NCI-H187 (cell line): ENCODE measurements around the gene BSPH1.
"Not testable (repeated sequence)": the region's sequence is repeated elsewhere in the genome, so short reads cannot be mapped to it uniquely, and the experiment has no call there.

ENCODE experiments used
- DNase-seq, 2 experiments: peaks; one replicate each; lab custom pipeline; 2025; lab: John Stamatoyannopoulos, UW

The BSPH1 gene, protein sequence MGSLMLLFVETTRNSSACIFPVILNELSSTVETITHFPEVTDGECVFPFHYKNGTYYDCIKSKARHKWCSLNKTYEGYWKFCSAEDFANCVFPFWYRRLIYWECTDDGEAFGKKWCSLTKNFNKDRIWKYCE

DNA sequence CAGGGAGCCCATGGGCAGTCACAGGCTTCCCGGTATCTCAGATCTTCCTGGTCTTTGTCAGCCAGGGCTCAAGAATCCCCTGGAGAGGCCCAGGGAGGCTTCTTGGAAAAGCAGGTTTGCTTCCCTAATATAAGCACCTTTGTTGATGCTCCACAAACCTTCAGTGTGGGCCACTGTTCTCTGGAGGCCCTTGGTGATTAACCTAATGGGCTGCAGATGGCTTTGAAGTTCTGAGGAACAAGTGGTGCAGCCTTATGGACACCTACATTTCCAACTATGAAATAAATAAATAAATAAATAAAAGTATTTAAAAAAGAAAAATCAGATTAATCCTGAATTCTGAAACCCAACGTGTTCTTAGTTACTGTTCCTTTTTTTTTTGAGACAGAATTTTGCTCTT, at the start of gene BSPH1:
TSS of gene BSPH1 (minus strand) at position 101 of the 400 bp plus-strand sequence. CDS start at position 12, 89 bp downstream.
- DNase-seq = no peak

DNA sequence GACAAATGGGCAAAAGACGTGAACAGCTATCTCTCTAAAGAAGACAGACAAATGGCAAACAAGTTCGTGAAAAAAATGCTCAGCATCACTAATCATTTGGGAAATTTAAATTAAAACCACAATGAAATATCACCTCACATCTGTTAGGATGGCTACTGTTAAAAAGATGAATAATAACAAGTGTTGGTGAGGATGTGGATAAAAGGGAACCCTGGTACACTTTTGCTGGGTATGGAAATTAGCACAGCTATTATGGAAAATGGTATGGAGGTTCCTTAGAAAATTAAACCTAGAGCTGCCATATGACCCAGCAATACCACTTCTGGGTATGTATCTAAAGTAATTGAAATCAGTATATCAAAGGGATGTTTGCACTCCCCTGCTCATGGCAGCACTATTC, 44.8 kb upstream of the BSPH1 start:
- no peak for DNase-seq

DNA sequence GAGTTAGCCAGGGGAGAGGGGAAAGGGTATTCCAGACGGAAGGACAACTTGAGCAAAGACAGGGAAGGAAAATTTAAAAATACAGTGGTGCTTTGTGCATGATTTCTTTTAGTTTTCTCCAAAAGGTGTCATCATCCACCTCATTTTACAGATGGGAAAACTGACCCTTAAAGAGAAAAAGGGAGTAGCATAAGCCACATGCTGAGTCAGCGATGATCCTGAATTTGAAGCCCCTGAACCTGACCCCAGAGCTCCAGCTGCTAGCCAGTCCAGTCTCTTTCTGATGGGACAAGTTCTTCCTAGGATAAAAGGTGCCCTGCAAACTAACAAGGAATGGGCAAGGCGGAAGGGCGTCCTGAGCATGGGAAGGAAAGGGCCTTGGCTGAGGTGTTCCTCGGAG, 41.6 kb upstream of the BSPH1 start:
- no peak for DNase-seq

DNA sequence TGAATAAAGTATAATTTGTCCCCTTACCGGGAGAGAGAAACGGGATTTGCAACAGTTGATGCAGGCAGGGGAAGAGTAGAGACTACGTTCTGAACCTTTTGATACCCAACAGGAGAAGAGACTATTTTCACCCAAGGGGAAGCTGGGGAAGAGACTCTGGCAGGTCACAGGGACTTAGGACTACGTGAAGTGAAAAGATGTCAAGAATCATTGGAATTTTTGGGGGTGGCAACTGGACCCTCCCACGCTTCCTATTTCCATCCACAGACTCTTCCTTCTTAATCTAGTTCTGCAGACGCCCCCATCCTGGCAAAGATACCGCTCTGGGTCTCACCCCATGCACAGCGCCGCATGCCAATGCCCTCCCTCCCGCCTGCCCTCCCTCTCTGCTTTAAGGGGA, 38.1 kb upstream of the BSPH1 start:
- DNase-seq = no peak

DNA sequence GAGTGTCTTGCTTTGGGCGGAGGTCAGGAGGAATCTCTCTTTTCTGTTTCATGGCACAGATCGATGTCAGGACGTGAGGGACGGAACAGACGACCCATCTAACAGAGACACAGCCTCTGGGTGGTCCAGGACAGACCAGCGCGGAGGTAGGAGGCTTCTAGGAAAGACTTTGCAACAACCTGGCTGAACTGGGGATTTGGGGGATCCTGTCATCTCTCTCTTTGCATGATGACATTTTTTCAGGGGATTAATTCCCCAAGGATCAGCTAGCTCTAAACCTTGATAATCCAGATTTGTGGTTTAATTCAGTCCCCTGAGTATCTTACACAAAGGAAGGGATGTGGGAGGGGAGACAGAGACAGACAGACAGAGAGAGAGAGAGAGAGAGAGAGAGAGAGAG, 37.5 kb upstream of the BSPH1 start:
- no peak for DNase-seq

DNA sequence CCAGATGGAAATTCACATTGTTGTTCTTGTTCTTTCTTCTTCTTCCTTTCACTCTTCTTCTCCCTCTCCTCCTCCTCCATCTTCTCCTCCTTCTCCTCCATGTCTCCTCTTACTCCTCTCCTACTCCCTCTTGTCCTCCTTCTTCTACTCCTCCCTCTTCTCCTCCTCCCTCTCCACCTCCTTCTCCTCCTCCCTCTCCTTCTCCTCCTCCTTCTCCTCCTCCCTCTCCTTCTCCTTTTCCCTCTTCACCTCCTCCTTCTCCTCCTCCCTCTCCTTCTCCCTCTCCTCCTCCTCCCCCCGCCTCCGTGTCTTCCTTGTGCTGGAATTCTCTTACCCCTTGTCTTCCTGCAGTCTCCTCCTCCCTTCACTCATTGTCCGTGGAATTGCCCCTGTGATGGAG, 33.5 kb upstream of the BSPH1 start:
- DNase-seq = no peak

DNA sequence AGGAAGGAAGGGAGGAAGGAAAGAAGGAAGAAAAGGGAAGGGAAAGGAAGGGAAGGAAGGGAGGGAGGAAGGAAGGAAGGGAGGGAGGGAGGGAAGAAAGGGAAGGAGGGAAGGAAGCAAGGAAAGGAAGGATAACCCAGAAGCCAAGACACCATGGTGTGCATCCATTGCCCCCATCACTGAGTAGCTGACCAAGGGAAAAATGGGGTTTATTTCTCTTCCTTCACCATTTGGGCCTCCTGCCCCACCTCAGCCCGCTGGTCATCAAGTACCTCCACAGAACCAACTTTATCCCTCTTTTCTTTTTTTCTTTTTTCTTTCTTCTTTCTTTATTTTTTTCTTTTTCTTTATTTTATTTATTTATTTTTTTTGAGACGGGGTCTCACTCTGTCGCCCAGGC, 31.5 kb upstream of the BSPH1 start:
- no peak for DNase-seq

DNA sequence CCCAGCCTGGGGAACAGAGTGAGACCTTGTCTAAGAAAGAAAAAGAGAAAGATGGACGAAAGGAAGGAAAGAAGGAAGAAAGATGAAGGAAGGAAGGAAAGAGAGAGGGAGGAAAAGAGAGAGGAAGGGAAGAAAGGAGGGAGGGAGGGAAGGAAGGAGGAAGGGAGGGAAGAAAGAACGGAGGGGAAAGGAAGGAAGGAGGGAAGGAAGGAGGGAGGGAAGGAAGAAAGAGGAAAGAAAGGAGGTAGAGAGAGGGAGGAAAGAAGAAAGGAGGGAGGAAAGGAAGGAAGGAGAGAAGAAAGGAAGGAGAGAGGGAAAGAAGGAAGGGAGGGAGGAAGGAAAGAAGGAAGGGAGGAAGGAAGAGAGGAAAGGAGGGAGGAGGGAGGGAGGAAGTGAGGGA, 31.0 kb upstream of the BSPH1 start:
- no peak for DNase-seq

DNA sequence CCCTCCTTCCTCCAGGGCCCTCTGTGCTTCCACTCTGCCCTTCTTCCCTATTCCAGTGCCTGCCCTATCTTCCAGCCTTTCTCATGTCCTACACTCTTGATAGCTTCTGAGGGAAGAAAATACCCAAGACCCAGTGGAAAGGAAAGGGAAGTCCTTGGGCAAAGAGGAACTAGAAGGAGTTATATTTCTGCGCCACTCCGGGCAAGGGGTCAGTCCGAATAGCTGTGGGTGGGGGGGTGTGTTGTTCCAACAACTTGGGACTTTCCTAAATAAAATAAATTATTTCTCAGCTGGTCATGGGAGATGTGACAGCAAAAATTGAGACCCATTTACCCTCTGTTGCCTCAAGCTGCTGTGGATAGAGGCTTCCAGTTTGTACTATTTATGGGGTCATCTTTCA, 28.7 kb upstream of the BSPH1 start:
- no peak for DNase-seq

DNA sequence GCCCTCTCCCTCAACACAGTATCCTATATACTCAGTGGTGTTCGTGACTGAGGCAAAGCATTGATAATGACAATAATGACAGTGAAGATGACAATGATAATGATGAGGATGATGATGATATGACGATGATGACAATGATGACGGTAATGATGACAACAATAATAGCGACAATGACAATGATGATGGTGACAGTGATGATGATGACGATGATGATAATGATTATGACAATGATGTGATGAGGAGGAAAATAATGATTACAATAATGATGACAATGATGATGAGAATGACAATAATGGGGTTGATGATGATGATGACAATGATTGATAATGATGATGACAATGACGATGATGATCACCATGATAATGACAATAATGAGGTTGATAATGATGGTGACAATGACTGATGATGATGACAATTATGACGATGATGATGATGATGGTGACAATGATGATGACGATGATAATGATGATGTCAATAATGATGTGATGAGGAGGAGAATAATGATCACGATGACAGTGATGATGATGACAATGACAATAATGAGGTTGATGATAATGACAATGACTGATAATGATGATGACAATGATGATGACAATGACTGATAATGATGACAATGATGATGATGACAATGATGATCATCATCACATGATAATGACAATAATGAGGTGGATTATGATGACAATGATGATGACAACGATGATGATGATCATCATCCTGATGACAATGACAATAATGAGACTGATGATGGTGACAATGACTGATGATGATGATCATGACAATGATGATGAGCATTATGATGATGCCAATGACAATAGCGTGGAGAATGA, 19.2 kb upstream of the BSPH1 start:
- DNase-seq = no peak

DNA sequence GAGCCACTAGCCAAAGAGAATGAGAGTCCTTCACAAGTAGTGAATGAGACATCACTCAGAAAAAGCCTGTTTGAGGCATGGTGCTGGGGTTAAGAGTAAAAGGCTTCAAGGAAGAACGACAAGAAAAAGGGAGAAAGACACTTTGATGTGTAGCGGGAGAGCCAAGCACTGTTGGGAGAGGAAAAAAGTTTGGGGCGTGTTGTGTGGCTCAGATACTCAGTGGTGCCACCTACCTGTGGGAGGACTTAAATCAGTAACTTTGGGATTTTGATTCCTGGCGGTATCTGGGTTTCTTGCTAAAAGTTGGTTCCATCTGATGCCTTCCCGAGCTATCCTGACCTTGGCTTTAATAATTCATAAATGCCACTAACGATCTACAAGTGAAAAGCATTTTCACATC, 14.8 kb upstream of the BSPH1 start:
- DNase-seq = no peak

DNA sequence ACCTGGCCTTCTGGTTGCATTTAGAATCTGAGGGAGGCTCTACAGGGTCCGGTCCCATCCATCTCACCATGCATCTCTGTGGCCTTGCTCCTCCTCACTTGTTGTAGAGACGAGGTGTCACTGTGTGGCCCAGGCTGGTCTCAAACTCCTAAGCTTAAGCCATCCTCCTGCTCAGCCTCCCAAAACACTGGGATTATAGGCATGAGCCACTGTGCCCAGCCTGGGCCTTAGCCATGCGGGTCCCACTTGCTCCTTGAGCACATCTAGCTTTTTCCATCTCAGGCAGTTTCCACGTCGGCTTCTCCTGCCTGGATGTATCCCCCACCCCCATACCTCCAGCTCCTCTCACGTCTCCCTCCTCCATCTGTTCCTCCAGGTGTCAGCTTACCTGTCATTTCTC, 12.3 kb upstream of the BSPH1 start:
- no peak for DNase-seq

DNA sequence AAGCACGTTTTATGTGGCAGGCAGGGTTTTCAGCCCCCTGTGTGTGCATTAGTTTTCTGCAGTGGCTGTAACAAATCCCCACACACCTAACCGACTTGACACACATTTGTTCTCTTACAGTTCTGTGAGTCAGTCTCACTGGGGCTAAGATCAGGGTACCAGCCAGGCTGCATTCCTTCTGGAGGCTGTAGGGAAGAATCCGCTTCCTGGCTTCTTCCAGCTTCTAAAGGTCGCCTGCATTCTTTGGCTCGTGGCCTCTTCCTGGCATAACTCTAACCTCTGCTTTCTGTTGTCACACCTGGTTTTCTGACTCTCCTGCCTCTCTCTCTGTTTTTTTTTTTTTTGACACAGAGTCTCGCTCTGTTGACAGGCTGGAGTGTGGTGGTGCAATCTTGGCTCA, 8.9 kb upstream of the BSPH1 start:
- no peak for DNase-seq

DNA sequence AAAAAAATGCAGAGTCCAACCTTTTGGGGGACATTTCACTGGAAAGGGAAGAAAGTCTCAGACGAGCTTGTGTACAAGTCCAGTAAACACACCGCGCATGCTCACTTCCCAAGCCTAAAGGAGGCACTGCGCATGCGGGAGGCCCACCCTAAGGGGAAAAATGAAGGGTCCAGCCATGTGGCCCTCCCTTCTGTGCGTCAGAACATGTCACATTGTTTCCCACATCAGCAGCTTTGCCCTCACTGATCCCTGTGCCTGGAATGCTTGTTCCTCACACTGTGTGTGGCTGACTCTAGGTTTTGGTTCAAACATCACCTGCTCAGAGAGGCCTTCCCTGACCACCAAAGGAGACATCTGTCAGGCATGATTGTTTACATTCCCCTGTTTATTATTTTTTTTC, 6.8 kb upstream of the BSPH1 start:
- DNase-seq = no peak

DNA sequence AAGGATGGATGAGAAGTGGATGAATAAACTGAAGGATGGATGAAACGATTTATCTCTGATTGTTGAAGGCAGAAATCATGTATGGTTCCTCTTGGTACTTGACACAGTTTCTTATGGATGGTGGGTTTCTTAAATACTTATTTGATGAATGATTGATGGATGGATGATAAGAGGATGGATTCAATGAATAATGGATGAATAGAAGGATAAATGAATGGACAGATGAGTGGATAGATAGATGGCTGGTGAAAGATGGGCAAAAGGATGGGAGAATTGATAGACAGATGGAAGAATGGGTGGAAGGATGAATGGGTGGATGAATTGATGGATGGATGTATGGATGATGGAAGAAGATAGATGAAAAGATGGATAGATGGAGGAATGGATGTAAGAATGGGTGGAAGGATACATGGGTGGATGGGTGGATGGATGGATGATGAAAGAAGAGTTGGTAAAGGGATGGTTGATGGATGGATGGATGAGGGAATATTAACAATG, 4.3 kb upstream of the BSPH1 start:
- DNase-seq = no peak

DNA sequence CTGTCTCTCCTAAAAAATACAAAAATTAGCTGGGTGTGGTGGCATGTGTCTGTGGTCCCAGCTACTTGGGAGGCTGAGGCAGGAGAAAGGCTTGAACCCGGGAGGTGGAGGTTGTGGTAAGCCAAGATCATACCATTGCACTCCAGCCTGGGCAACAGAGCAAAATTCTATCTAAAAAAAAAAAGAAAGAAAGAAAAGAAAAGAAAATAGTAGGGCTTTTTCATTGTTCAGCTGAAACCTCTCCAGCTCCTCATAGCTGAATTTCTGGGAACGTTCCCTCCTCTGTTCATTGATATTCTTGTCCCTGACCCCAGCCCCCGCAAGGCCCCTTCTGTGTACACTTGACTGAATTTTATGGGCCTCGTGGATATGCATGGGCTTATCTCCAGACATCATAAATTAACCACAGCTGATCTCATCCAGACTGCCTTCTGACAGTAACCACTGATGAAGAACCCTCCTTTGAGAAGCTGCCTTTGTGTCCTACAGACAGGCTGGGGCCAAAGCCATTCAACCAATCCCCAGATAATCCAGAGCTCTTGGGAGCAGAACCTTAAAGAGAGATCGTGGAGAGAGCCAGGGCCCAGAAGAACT, 2.3 kb upstream of the BSPH1 start, which contains the start of gene ELSPBP1:
TSS of gene ELSPBP1 (plus strand) at position 424 of the 594 bp plus-strand sequence. CDS start 14,036 bp downstream, outside the sequence.
- no peak for DNase-seq

DNA sequence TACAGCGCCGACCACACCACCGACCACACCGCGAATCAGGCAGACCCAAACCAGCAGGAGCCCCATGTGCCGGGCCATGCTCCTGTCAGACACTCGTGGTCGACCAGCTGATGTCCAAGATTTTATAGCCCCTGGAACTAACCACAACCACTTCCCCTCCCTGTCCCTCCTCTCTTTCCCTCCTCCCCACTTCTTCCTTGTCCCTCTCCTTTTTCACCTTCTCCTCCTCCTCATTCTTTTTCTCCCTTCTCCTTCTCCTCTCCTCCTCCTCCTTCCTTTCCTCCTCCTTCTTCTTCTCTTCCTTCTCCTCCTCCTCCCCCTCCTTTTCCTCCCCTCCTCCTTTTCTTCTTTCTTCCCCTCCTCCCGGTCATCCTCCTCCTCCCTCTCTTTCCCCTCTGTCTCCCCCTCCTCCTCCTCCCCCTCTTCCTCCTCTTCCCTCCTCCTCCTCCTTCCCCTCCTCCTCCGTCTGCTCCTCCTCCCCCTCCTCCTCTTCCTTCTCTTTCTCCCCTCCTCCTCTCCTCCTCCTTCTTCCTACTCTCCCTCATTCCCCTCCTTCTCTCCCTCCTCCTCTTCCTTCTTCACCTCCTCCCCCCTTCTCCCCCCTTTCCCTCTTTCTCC, 670 bp downstream of the BSPH1 start:
- DNase-seq = no peak

DNA sequence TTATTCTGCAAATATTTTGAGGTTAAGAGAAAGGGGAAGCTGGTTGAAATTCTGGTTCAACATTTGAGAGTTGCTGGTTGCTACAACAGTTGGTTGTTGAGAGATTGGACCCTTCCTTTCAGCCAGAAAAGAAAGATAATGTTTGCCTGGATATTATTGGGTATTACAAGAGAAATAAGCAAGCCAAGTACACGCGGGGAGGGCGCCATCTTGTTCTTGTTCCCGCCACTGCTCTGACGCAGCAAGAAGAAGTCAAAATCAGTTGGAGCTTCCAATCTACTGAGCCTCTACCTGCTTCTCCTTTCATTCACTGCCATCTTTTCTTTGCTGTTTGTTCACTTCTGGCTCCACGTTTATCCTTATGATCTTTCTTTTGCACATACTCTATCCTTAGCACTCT, 18.4 kb downstream of the BSPH1 start:
- no peak for DNase-seq

DNA sequence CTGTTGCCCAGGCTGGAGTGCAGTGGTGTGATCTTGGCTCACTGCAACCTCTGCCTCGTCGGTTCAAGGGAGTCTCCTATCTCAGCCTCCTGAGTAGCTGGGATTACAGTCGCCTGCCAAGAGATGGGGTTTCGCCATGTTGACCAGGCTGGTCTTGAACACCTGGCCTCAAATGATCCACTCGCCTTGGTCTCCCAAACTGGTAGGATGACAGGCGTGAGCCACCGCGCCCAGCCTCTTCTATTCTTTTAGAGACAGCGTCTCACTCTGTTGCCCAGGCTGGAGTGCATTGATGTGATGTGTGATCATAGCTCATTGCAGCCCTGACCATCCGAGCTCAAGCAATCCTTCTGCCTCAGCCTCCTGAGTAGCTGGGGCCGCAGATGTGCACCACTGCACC, 36.0 kb downstream of the BSPH1 start:
- DNase-seq = not testable (repeated sequence)

DNA sequence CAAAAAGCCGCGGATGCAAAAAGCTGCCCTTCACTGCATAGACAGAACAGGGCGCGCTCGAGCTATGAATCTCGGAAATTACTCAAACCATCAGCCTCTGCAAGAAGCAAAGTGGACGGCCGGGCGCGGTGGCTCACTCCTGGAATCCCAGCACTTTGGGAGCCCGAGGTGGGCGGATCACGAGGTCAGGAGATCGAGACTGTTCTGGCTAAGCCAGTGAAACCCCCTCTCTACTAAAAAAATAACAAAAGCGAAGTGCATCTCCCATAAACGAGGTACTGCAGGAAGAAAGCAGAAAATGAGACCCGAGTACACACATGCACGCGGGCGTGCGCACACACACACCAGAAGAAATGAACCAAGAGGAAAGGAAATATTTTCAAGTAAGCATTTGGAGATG, 39.8 kb downstream of the BSPH1 start:
- DNase-seq = not testable (repeated sequence)

DNA sequence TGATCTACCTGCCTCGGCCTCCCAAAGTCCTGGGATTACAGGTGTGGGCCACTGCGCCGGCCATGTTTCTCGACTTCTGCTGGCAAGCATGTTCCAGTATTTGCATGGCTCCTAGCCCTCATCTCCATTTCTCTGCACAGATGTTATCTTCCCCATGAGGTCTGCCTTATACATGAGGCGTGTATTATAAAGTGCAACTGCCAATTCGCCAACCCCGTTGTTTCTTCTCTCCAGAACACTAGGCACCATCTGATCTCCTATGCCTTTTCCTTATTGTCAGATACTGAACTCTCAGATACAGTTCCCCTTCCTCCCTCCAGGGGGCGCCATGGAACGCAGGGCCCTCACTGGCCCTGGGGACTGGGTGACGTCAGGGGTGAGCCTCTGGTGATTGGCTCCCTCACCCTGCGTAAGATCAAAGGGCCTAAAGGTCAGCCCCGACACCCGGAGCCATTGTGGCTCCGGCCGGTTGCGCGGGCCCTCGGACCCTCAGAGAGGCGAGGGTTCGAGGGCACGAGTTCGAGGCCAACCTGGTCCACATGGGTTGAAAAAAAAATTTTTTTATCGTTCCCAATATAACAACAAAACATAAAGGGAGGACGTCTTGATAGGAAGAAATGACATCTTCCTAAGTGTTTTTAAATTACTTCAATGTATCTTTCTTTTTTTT, 42.0 kb downstream of the BSPH1 start:
- not testable (repeated sequence) for DNase-seq

DNA sequence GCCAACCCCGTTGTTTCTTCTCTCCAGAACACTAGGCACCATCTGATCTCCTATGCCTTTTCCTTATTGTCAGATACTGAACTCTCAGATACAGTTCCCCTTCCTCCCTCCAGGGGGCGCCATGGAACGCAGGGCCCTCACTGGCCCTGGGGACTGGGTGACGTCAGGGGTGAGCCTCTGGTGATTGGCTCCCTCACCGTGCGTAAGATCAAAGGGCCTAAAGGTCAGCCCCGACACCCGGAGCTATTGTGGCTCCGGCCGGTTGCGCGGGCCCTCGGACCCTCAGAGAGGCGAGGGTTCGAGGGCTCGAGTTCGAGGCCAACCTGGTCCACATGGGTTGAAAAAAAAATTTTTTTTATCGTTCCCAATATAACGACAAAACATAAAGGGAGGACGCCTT, 63.4 kb downstream of the BSPH1 start:
- DNase-seq = not testable (repeated sequence)
